ENCODE data around the gene TASOR2.

The TASOR2 gene

DNA sequence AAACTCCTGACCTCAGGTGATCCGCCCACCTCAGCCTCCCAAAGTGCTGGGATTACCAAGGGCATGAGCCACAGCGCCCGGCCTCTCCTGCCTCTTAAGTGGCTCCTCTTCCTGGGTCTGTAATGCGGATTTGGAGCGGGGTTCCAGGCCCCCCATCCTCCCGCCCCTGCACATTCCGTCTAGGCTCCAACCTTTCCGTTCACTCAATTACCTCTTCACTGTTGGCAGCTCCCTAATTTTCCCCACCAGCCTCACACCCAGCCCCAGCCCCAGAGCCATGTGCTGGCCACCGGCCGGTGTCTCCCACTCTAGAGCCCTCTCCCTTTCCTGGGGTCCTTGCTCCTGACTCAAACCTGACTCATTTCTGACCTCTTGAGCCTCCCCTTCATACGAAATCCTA, 34.9 kb upstream of the TASOR2 start:
- H3K27me3 ChIP-seq (ENCODE audit: control insufficient read depth, insufficient read depth, low read length): no peaks in the 10 kb centered on the region
- TF ChIP-seq, protein P1, sequence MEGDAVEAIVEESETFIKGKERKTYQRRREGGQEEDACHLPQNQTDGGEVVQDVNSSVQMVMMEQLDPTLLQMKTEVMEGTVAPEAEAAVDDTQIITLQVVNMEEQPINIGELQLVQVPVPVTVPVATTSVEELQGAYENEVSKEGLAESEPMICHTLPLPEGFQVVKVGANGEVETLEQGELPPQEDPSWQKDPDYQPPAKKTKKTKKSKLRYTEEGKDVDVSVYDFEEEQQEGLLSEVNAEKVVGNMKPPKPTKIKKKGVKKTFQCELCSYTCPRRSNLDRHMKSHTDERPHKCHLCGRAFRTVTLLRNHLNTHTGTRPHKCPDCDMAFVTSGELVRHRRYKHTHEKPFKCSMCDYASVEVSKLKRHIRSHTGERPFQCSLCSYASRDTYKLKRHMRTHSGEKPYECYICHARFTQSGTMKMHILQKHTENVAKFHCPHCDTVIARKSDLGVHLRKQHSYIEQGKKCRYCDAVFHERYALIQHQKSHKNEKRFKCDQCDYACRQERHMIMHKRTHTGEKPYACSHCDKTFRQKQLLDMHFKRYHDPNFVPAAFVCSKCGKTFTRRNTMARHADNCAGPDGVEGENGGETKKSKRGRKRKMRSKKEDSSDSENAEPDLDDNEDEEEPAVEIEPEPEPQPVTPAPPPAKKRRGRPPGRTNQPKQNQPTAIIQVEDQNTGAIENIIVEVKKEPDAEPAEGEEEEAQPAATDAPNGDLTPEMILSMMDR (IDR thresholded peaks at IDR 0.05): no peak
- H3K36me3 ChIP-seq (ENCODE audit: control insufficient read depth, insufficient read depth, low read length): no peaks in the 10 kb centered on the region
- no peak overlapping the region for H2AFZ ChIP-seq
- H3K4me3 ChIP-seq (ENCODE audit: low read depth, low read length): no peak overlapping the region
- no peaks in the 10 kb centered on the region for H3K4me1 ChIP-seq
- no peak overlapping the region for H3K27ac ChIP-seq
- H3K4me2 ChIP-seq (ENCODE audit: low read length): no peak overlapping the region
- no peaks in the 10 kb centered on the region for H3K79me2 ChIP-seq
- no peaks in the 10 kb centered on the region for H3K9me3 ChIP-seq (ENCODE audit: control insufficient read depth, low read length)
- H3K9ac ChIP-seq: no peak overlapping the region

DNA sequence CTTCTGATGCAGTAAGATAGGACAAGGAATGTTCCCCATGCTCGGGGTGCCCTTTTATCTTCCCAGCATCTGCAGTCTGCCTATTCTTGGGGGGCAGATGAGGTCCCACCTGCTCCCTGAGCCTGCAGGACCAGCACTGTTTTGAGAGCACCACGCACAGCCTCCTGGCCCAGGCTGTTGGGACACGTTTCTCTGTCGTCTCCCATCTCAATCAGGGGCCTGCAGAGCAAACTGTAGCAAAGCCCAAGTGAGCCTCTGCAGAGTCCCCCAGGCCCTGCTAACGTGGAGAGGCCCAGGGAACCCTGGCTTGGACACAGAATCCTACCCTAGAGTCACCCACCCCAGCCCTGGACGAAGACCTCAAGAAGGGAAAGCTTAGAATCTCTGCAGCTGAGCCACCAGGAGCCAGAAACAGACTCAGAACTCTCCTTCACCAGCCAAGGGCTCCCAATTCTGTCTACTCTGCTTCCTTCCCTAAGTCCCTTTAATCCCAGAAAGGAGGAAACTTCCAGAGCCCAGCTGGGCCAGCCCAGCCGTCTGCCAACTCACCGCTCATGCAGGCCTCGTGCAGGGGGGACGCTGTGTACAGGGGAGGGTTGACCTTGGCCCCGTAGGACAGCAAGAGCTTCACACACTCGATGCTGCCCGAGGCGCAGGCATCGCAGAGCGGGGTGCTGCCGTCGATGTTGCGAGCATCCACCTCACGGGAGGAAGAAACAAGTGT, 33.8 kb upstream of the TASOR2 start:
- H3K36me3 ChIP-seq (ENCODE audit: control insufficient read depth, insufficient read depth, low read length): no peaks in the 10 kb centered on the region
- H3K4me3 ChIP-seq (ENCODE audit: low read depth, low read length): no peak overlapping the region
- H3K9ac ChIP-seq: no peak overlapping the region
- no peaks in the 10 kb centered on the region for H3K9me3 ChIP-seq (ENCODE audit: control insufficient read depth, low read length)
- H3K27me3 ChIP-seq (ENCODE audit: control insufficient read depth, insufficient read depth, low read length): no peaks in the 10 kb centered on the region
- no peak overlapping the region for H2AFZ ChIP-seq
- TF ChIP-seq, protein P1 (IDR thresholded peaks at IDR 0.05): no peak
- H3K27ac ChIP-seq: no peak overlapping the region
- no peak overlapping the region for H3K4me2 ChIP-seq (ENCODE audit: low read length)
- H3K4me1 ChIP-seq: no peaks in the 10 kb centered on the region
- no peaks in the 10 kb centered on the region for H3K79me2 ChIP-seq

DNA sequence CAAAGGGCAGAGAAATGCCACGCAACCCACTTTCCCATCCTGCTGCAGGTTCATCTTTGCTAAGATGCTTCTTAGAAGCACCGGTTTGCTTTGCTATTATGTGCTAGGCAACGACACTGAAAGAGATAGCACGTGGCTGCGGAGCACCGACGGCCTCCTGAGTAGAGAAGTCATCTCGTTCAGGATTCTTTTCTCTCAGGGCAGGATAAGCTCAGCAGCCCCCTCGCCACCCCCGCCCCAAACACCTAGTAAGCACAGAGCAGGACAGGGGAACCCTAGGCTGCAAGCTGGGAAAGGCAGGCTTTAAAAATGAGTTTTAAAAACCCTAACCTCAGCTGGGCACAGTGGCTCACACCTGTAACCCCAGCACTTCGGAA, 33.3 kb upstream of the TASOR2 start:
- Histone ChIP-seq H3K4me1 (no peaks in the 10 kb centered on the region), H3K27ac (no peak overlapping the region), H3K36me3 (ENCODE audit: control insufficient read depth, insufficient read depth, low read length) (no peaks in the 10 kb centered on the region)

DNA sequence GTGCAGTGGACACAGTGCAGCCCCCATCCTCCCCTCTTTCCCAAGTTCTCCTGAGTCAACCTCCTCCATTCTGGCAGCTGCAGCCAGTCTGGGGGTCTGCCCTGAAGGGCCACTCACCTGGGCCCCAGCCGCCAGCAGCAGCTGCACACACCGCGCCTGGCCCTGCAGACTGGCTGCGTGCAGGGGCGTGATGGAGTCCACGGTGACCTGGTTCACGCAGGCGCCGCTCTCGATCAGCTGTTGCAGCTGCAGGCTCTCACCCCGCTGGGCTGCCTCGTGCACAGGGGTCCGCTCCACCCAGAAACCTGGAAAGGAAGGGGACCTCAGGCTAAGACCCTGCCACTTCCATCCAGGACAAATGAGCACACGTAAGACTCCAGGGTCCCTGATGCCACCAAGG, 31.9 kb upstream of the TASOR2 start:
- H2AFZ ChIP-seq: no peak overlapping the region
- H3K4me1 ChIP-seq: no peaks in the 10 kb centered on the region
- H3K36me3 ChIP-seq (ENCODE audit: control insufficient read depth, insufficient read depth, low read length): no peaks in the 10 kb centered on the region
- no peak overlapping the region for H3K9ac ChIP-seq
- TF ChIP-seq, protein P1 (IDR thresholded peaks at IDR 0.05): no peak
- H3K27me3 ChIP-seq (ENCODE audit: control insufficient read depth, insufficient read depth, low read length): no peaks in the 10 kb centered on the region
- no peak overlapping the region for H3K4me3 ChIP-seq (ENCODE audit: low read depth, low read length)
- no peak overlapping the region for H3K4me2 ChIP-seq (ENCODE audit: low read length)
- no peaks in the 10 kb centered on the region for H3K9me3 ChIP-seq (ENCODE audit: control insufficient read depth, low read length)
- H3K27ac ChIP-seq: no peak overlapping the region
- H3K79me2 ChIP-seq: no peaks in the 10 kb centered on the region

More for the DNA sequence above, 33.3 kb upstream of the TASOR2 start:
- Histone ChIP-seq H3K9me3 (ENCODE audit: control insufficient read depth, low read length) (no peaks in the 10 kb centered on the region), H2AFZ (no peak overlapping the region), H3K4me3 (ENCODE audit: low read depth, low read length) (no peak overlapping the region), H3K9ac (no peak overlapping the region), H3K4me2 (ENCODE audit: low read length) (no peak overlapping the region), H3K27me3 (ENCODE audit: control insufficient read depth, insufficient read depth, low read length) (no peaks in the 10 kb centered on the region), H3K79me2 (no peaks in the 10 kb centered on the region)
- TF ChIP-seq, protein P1 (IDR thresholded peaks at IDR 0.05): no peak

DNA sequence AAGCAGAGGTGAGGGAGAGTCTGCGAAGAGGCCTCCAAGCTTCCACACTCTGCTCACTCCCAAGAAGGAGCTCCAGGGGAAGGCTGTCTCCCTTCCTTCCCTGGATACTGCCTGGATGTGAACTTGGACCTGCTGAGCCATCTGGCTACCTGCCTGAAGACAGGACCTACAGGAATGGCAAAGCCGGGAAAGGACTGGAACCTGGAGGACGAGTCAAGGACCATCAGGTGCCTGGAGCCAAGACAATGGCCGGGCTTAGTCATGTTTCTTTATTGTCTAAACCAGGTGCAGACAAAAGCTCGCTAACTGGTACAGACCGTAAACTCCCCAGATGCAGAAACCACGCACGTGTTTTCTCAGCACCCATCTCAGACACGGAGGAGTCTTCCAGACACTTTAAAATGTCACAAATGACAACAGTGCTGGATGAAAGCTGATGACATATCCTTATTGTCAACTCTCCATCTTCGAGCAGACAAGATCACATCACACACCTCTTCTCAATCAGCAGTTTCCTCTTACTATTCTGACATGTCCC, 30.4 kb upstream of the TASOR2 start:
- TF ChIP-seq, protein P1 (IDR thresholded peaks at IDR 0.05): no peak
- H2AFZ ChIP-seq: no peak overlapping the region
- H3K4me2 ChIP-seq (ENCODE audit: low read length): no peak overlapping the region
- no peaks in the 10 kb centered on the region for H3K27me3 ChIP-seq (ENCODE audit: control insufficient read depth, insufficient read depth, low read length)
- H3K79me2 ChIP-seq: no peaks in the 10 kb centered on the region
- no peak overlapping the region for H3K9ac ChIP-seq
- H3K36me3 ChIP-seq (ENCODE audit: control insufficient read depth, insufficient read depth, low read length): no peaks in the 10 kb centered on the region
- no peak overlapping the region for H3K27ac ChIP-seq
- no peaks in the 10 kb centered on the region for H3K9me3 ChIP-seq (ENCODE audit: control insufficient read depth, low read length)
- no peak overlapping the region for H3K4me3 ChIP-seq (ENCODE audit: low read depth, low read length)
- no peaks in the 10 kb centered on the region for H3K4me1 ChIP-seq

Data from parathyroid adenoma (tissue), 2 donors.